Fibroblast of pulmonary artery (primary cell): ENCODE data around the gene MARCHF10.

Experiments used
- DNase-seq: peaks from one replicate; pipeline ENCODE4 v3.0.0-alpha.2; 2010; ENCODE audit warnings: low read depth
- H3K4me3 ChIP-seq: replicated peaks from 2 replicates; pipeline ENCODE4 v1.5.1; 2011; ENCODE audit warnings: low read depth, mild to moderate bottlenecking, control low read depth, low read length, moderate library complexity
- TF ChIP-seq, protein P1 (sequence below): IDR thresholded peaks from 2 replicates; pipeline ENCODE4 v1.5.1; 2011; ENCODE audit warnings: mild to moderate bottlenecking, control low read depth, low read length, inconsistent platforms; ENCODE audit errors: missing control alignments

The MARCHF10 gene

DNA sequence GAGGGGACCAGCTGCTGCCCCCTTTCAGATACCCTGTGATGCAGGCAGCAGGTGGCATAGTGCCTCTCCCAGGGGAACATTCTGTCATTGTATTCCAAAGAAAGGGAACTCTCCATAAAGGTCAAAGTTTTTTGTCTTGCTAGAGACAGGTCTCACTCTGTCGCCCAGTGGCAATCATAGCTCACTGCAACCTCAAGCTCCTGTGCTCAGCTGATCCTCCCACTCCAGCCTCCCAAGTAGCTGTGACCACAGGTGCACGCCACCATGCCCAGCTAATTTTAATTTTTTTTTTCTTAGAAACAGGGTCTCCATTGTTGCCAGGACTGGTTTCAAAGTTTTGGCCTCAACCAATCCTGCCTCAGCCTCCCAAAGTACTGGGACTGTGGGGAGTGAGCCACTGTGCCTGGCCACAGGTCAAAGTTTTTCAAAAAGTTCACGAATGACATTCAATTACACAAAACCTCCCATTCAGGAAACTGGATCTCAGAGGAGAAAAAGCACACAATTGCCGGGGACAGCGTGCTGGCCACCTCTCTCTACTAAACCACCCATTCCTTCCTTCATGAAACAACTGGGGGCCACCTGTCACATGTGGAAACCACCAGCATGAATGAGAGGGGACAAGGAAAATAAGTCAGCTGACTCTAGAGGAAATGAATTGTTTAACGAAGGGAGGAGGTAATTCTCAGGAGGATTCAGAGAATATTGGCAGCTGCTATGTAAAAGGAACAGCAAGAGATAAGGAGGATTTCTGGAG, 80.0 kb downstream of the MARCHF10 start:
- H3K4me3 ChIP-seq, result no peak overlapping the region
- TF ChIP-seq, protein P1, sequence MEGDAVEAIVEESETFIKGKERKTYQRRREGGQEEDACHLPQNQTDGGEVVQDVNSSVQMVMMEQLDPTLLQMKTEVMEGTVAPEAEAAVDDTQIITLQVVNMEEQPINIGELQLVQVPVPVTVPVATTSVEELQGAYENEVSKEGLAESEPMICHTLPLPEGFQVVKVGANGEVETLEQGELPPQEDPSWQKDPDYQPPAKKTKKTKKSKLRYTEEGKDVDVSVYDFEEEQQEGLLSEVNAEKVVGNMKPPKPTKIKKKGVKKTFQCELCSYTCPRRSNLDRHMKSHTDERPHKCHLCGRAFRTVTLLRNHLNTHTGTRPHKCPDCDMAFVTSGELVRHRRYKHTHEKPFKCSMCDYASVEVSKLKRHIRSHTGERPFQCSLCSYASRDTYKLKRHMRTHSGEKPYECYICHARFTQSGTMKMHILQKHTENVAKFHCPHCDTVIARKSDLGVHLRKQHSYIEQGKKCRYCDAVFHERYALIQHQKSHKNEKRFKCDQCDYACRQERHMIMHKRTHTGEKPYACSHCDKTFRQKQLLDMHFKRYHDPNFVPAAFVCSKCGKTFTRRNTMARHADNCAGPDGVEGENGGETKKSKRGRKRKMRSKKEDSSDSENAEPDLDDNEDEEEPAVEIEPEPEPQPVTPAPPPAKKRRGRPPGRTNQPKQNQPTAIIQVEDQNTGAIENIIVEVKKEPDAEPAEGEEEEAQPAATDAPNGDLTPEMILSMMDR, result no peak
- no peak for DNase-seq

DNA sequence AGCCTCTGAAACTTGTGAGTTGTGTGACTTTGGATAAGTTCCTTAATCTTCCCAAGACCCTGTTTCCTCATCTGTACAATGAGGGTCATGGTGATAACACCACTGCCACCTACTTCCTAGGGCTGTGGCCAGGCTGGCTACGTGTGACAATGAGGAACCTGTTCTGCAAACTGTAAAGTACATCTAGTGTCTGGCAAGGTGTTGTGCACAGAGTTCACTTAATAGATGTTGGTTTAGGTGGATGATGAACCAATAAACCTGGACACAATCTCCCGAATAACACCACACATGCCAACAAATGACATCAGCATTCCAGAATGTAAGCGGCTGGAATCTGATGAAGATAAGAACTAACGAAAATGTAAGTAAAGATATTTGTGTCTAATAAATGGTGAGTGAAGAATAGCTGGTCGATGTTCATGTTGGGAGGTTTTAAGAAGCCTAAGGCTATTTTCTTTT, 82.3 kb downstream of the MARCHF10 start:
- TF ChIP-seq, protein P1, result no peak
- no peak overlapping the region for H3K4me3 ChIP-seq
- DNase-seq, result peak; percentile 58

DNA sequence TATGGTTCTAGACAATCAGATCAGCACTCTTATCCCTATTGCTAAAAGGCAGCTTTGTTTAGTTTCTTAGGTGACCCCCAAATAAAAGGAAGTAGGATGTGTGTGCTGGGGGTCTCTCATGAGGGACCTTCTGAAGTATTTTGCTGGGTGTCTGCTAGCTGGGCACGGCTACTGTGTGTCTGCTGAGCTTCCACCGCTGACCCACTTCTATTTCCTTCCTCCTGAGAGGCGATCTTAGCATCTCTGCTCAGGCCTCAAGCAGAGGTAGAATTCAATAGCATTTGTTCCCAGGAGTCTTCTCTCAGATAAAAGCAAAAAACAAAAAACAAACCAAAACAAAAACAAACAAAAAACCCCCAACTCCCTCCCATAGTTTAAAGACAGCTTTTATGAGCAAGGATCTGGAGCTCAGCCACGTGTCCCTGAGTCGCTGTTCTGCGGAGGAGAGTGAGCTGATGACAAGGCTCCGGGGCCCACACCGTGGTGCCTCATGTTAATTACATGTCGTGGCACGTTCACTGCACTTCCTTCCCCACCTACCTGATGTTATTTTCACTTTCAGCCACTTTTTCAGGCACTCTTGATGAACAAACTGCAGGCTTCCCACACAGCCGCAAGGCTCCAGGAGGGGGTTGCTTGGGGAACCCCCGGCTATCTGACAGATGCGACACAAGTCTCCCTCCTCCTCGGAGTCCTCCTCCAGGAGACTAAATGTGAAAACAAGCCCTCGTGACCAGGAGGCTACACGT, 83.5 kb downstream of the MARCHF10 start:
- TF ChIP-seq, protein P1, result no peak
- DNase-seq, result no peak
- H3K4me3 ChIP-seq, result no peak overlapping the region

DNA sequence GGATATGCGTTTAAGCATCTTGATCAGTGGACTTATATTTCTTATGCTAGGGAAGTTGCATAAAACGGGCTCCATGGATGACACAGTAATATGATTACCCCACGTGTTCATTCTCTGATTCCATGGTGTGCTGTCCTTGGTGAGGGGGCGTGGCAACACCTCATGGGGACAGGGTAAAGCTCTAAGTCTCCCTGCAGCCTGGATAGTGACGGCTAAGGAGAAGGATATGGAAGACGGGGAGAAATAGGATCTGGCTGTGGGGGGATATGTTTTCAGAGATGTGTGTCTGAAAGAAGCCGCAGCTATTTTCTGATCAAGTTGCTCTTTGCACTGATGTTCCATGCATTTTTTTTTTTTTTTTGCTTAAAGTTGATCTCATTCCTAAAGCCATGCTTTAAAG, 84.3 kb downstream of the MARCHF10 start:
- no peak overlapping the region for H3K4me3 ChIP-seq
- no peak for DNase-seq
- TF ChIP-seq, protein P1, result no peak

DNA sequence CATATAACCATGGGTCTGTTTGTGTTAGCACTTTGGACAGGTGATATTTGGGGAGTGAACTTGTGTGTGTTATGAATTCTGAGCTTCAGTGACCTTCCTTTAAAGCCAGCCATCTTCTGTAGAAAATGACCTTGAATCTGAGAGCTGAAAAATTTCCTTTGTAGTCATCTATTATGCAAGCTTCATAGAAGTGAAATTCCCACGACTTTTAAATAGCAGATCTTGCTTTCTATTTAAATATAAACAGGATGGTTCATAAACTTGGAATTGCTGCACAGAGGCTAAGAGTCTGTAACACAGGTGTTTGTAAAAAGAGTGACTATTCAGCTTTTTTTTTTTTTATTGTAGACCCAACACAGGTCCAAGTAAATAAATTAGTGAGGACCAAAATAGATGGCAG, 85.5 kb downstream of the MARCHF10 start:
- no peak overlapping the region for H3K4me3 ChIP-seq
- no peak for DNase-seq
- TF ChIP-seq, protein P1, result no peak

DNA sequence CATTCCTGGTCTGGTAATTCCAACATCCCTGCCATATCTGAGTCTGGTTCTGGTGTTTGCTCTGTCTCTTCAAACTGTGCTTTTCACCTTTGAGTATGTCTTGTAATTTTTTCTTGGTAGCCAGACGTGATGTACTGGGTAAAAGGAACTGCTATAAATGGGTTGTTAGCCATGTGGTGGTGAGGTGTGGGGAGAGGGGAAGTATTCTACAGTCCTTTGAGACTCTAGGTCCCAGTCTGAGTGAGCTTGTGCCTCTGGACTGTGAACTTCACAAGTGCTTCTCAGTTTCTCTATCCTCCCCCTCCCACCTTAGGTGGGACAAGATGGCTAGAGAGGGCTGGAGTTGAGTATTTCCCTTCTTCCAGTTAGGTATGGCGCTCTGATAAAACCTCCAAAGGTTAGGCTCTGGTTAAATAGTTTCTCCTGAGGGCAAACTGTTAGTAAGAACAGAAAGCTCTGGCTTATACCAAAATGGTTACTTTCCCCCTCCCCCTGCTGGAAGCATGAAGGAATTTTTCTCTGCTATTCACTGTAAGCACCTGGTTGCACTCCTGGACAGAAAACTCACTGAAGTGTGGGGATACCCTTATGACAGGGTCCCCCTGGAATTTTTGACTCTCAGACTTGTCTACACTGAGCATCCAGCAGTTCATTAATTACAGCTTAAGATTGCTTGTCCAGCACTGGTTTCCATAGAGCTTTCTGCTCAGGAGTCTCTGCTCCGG, 87.8 kb downstream of the MARCHF10 start:
- TF ChIP-seq, protein P1, result peak; percentile 34
- DNase-seq, result no peak
- H3K4me3 ChIP-seq, result no peak overlapping the region
